OCI-LY1 (cell line): ENCODE measurements around the gene PEX6.
A peak's percentile ranks its signal among the peaks of the same experiment; 100 is the strongest.

Source experiments
- H2AFZ ChIP-seq: fragments of 200-600 bp; sonication (generic), shearing (Covaris generic); 2 replicates; pipeline ENCODE4 v1.6.0; 2014; ENCODE audit warnings: antibody characterized with exemption, mild to moderate bottlenecking, low read length
- H3F3A ChIP-seq: fragments of 200-600 bp; sonication (generic), shearing (Covaris generic); 2 replicates; pipeline ENCODE4 v1.6.0; 2014; ENCODE audit warnings: mild to moderate bottlenecking, antibody characterized with exemption, low read length, moderate library complexity; ENCODE audit not compliant: insufficient read depth
- H3K27ac ChIP-seq: fragments of 200-600 bp; sonication (generic); 2 replicates; pipeline ENCODE4 v1.5.1; 2014; ENCODE audit warnings: low read length, mixed run types, mild to moderate bottlenecking, low read depth; ENCODE audit not compliant: poor library complexity, severe bottlenecking
- H3K27me3 ChIP-seq: fragments of 200-600 bp; sonication (generic); 2 replicates; pipeline ENCODE4 v1.6.0; 2014; ENCODE audit warnings: antibody characterized with exemption, mild to moderate bottlenecking, low read length, moderate library complexity; ENCODE audit not compliant: insufficient read depth
- H3K36me3 ChIP-seq: fragments of 200-600 bp; sonication (generic); 2 replicates; pipeline ENCODE4 v1.6.1; 2014; ENCODE audit warnings: mild to moderate bottlenecking, antibody characterized with exemption, low read length, moderate library complexity, mixed read lengths; ENCODE audit not compliant: insufficient read depth
- H3K4me1 ChIP-seq: fragments of 200-600 bp; sonication (generic); 2 replicates; pipeline ENCODE4 v1.5.1; 2014; ENCODE audit warnings: mild to moderate bottlenecking, low read length, moderate library complexity; ENCODE audit not compliant: insufficient read depth, severe bottlenecking
- H3K4me2 ChIP-seq: fragments of 200-600 bp; sonication (generic), shearing (Covaris generic); 2 replicates; pipeline ENCODE4 v1.6.1; 2014; ENCODE audit warnings: low read length
- H3K4me3 ChIP-seq: fragments of 200-600 bp; sonication (generic); 2 replicates; pipeline ENCODE4 v1.5.1; 2014; ENCODE audit warnings: low read length, low read depth, mild to moderate bottlenecking, mixed read lengths; ENCODE audit not compliant: poor library complexity, severe bottlenecking
- H3K79me2 ChIP-seq: fragments of 200-600 bp; shearing (Covaris generic); 2 replicates; pipeline ENCODE4 v1.6.1; 2016; ENCODE audit warnings: mixed run types, low read length, mixed read lengths; ENCODE audit not compliant: insufficient read depth
- H3K9ac ChIP-seq: fragments of 200-600 bp; sonication (generic), shearing (Covaris generic); 2 replicates; pipeline ENCODE4 v1.6.1; 2014; ENCODE audit warnings: mild to moderate bottlenecking, low read length, mixed read lengths
- H3K9me2 ChIP-seq: fragments of 200-600 bp; sonication (generic), shearing (Covaris generic); 2 replicates; pipeline ENCODE4 v1.6.1; 2014; ENCODE audit warnings: low read depth, mild to moderate bottlenecking, low read length, mixed read lengths
- H3K9me3 ChIP-seq: fragments of 200-600 bp; shearing (Covaris generic); 2 replicates; pipeline ENCODE4 v1.6.1; 2014; ENCODE audit warnings: low read length, mixed read lengths
- H4K20me1 ChIP-seq: fragments of 200-600 bp; sonication (generic), shearing (Covaris generic); 2 replicates; pipeline ENCODE4 v1.6.0; 2016; ENCODE audit warnings: mild to moderate bottlenecking, low read length; ENCODE audit not compliant: insufficient read depth
- EZH2 ChIP-seq: fragments of 200-600 bp; sonication (generic), shearing (Covaris generic); IDR thresholded peaks from 2 replicates; pipeline ENCODE4 v1.8.0; 2017; ENCODE audit warnings: borderline replicate concordance, mixed run types, mild to moderate bottlenecking, antibody characterized with exemption, low read length, moderate library complexity, mixed read lengths
- TF ChIP-seq, protein P1 (sequence below): fragments of 200-600 bp; sonication (generic), shearing (Covaris generic); IDR thresholded peaks from 2 replicates; pipeline ENCODE4 v1.5.1; 2017; ENCODE audit warnings: mild to moderate bottlenecking, antibody characterized with exemption, low read length, moderate library complexity, mixed read lengths

PEX6 gene

DNA sequence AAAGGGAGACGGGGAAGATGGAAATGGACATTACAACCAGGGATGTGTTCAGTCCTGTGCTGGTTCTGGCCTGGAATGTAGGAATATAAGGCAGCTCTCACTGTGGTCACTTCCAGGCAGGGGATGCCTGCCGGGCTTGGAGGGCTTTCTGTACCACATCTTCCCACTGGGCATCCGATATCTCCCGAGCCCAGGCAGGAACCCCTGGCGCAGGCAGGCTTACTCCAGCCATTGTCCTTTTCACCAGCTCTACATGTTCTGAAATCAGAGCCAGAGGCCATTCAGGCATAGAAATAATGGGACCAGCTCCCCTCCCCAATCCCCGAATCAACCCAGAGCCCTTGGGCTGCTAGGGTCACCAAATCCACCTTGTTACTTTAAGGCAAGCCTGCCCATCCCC is 33.4 kb upstream of the PEX6 start:
- H3K79me2 ChIP-seq: peaks cover 10% of the 10 kb centered on the region; the same call in 1 of the 2 replicates
- no peaks in the 10 kb centered on the region for H3F3A ChIP-seq
- H3K4me1 ChIP-seq: peaks cover 23% of the 10 kb centered on the region
- H3K4me3 ChIP-seq: peak overlapping the region; percentile 75
- no peaks in the 10 kb centered on the region for H3K9me2 ChIP-seq
- H3K36me3 ChIP-seq: peaks cover 53% of the 10 kb centered on the region
- no peak overlapping the region for H3K27ac ChIP-seq
- no peaks in the 10 kb centered on the region for H3K27me3 ChIP-seq
- H3K9me3 ChIP-seq: no peaks in the 10 kb centered on the region
- H3K4me2 ChIP-seq: peak overlapping the region; percentile 87
- TF ChIP-seq, protein P1, sequence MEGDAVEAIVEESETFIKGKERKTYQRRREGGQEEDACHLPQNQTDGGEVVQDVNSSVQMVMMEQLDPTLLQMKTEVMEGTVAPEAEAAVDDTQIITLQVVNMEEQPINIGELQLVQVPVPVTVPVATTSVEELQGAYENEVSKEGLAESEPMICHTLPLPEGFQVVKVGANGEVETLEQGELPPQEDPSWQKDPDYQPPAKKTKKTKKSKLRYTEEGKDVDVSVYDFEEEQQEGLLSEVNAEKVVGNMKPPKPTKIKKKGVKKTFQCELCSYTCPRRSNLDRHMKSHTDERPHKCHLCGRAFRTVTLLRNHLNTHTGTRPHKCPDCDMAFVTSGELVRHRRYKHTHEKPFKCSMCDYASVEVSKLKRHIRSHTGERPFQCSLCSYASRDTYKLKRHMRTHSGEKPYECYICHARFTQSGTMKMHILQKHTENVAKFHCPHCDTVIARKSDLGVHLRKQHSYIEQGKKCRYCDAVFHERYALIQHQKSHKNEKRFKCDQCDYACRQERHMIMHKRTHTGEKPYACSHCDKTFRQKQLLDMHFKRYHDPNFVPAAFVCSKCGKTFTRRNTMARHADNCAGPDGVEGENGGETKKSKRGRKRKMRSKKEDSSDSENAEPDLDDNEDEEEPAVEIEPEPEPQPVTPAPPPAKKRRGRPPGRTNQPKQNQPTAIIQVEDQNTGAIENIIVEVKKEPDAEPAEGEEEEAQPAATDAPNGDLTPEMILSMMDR: no peak
- no peak for TF ChIP-seq EZH2
- H2AFZ ChIP-seq: no peak overlapping the region
- peak overlapping the region; percentile 89; the same call in 1 of the 2 replicates for H3K9ac ChIP-seq
- H4K20me1 ChIP-seq: no peaks in the 10 kb centered on the region

DNA sequence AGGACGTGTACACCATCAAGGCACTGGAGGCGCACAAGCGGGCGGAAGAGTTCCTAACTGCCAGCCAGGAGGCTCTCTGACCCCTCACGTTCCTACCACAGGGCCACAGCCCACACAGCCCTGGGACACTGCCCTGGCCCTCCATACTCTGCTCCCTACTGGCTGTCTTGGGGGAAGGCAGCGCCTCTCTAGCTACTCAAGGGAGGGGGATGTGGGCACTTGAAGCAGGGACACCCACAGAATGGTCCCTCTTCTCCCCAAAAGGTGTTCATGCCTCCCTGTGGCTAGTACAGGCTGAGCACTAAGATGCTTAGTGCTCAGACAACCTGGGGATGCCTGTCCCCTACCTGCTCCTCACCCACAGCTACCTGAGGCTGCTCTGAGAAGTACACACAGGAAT is 32.2 kb upstream of the PEX6 start:
- no peak overlapping the region for H3K4me2 ChIP-seq
- H3F3A ChIP-seq: no peaks in the 10 kb centered on the region
- H3K4me1 ChIP-seq: peaks cover 23% of the 10 kb centered on the region
- no peak overlapping the region for H3K4me3 ChIP-seq
- H3K9me2 ChIP-seq: no peaks in the 10 kb centered on the region
- TF ChIP-seq, protein P1: no peak
- no peak for TF ChIP-seq EZH2
- H3K9ac ChIP-seq: no peak overlapping the region; the same call in 1 of the 2 replicates
- H3K79me2 ChIP-seq: peaks cover 10% of the 10 kb centered on the region; the same call in 1 of the 2 replicates
- H3K27ac ChIP-seq: no peak overlapping the region
- no peak overlapping the region for H2AFZ ChIP-seq
- no peaks in the 10 kb centered on the region for H3K27me3 ChIP-seq
- H4K20me1 ChIP-seq: no peaks in the 10 kb centered on the region
- no peaks in the 10 kb centered on the region for H3K9me3 ChIP-seq
- peaks cover 60% of the 10 kb centered on the region for H3K36me3 ChIP-seq

DNA sequence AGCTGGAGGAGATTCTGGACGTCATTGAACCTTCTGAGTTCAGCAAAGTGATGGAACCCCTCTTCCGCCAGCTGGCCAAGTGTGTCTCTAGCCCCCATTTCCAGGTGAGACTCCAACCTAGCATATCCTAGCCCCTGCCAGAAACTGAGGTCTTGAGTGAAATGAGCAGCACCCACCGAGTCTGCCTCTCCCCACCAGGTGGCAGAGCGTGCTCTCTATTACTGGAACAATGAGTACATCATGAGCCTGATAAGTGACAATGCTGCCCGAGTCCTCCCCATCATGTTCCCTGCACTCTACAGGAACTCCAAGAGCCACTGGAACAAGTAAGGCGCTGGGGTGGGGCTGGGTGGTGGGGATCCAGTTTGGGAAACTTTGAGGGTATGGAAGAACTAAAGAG is 30.1 kb upstream of the PEX6 start:
- Histone ChIP-seq H3F3A (no peaks in the 10 kb centered on the region), H3K9me2 (no peaks in the 10 kb centered on the region), H3K4me2 (no peak overlapping the region), H3K79me2 (no peaks in the 10 kb centered on the region), H3K4me1 (peaks cover 12% of the 10 kb centered on the region), H3K9ac (no peak overlapping the region), H3K36me3 (peaks cover 66% of the 10 kb centered on the region), H3K27ac (peak overlapping the region; percentile 9), H3K9me3 (no peaks in the 10 kb centered on the region), H2AFZ (no peak overlapping the region), H4K20me1 (no peaks in the 10 kb centered on the region), H3K27me3 (no peaks in the 10 kb centered on the region), H3K4me3 (no peak overlapping the region)
- TF ChIP-seq, protein P1: peak; percentile 71
- no peak for TF ChIP-seq EZH2
